Hematopoietic multipotent progenitor cell treated with erythropoietin and hydrocortisone succinate and interleukin-3 and kit ligand, for 15 days (in vitro differentiated cells): ENCODE measurements around the gene NXPE4.
"Not testable (repeated sequence)": the region's sequence is repeated elsewhere in the genome, so short reads cannot be mapped to it uniquely, and the experiment has no call there.

ENCODE experiments used
- DNase-seq: peaks from one replicate; pipeline ENCODE4 v3.0.0-alpha.2; 2015; ENCODE audit warnings: low spot score

NXPE4 gene

DNA sequence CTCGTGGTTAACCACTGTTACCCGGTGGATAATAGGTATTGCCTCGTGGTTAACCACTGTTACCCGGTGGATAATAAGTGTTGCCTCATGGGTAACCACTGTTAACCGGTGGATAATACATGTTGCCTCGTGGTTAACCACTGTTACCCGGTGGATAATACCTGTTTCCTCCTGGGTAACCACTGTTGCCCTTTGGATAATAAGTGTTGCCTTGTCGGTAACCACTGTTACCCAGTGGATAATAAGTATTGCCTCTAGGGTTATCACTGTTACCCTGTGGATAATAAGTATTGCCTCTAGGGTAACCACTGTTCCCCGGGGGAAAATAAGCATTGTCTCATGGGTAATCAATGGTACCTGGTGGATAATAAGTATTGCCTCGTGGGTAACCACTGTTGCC is 15.0 kb upstream of the NXPE4 start:
- no peak for DNase-seq

DNA sequence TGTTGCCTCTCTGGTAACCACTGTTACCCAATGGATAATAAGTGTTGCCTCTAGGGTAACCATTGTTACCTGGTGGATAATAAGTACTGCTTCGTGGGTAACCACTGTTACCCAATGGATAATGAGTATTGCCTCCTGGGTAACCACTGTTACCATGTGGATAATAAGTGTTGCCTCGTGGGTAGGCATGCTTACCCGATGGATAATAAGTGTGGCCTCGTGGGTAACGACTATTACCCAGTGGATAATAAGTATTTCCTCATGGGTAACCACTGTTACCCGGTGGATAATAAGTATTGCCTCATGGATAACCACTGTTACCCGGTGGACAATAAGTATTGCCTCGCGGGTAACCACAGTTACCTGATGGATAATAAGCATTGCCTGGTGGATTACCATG is 13.8 kb upstream of the NXPE4 start:
- DNase-seq, result no peak

DNA sequence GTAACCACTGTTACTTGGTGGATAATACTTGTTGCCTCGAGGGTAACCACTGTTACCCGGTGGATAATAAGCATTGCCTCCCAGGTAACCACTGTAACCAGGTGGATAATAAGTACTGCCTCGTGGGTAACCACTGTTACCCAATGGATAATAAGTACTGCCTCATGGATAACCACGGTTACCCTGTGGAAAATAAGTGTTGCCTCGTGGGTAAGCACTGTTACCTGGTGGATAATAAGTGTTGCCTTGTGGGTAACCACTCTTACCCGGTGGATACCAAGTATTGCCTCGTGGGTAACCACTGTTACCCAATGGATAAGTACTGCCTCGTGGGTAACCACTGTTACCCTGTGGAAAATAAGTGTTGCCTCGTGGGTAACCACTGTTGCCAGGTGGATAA is 13.0 kb upstream of the NXPE4 start:
- DNase-seq, result not testable (repeated sequence)

DNA sequence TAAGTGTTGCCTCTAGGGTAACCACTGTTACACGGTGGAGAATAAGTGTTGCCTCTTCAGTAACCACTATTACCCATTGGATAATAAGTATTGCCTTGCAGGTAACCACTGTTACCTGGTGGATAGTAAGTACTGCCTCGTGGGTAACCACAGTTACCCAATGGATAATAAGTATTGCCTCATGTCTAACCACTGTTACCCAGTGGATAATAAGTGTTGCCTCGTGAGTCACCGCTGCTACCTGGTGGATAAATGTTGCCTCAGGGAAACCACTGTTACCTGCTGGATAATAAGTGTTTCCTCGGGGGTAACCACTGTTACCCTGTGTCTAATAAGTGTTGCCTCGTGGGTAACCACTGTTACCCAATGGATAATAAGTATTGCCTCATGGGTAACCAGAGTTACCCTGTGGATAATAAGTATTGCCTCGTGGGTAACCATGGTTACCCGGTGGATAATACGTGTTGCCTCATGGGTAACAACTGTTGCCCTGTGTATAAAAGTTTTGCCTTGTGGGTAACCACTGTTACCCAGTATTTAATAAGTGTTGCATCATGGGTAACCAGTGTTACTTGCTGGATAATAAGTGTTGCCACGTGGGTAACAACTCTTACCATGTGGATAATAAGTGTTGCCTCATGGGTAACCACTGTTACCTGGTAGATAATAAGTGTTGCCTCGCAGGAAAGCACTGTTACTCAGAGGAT is 12.3 kb upstream of the NXPE4 start:
- no peak for DNase-seq

GRCh38 chr11:114606802-114607075 is 11.2 kb upstream of the NXPE4 start:
- DNase-seq, result not testable (repeated sequence)

GRCh38 chr11:114606003-114606801 is 10.6 kb upstream of the NXPE4 start:
- no peak for DNase-seq

- no peak for DNase-seq
Measured at GRCh38 chr11:114605370-114605769, 9.8 kb upstream of the NXPE4 start.

DNA sequence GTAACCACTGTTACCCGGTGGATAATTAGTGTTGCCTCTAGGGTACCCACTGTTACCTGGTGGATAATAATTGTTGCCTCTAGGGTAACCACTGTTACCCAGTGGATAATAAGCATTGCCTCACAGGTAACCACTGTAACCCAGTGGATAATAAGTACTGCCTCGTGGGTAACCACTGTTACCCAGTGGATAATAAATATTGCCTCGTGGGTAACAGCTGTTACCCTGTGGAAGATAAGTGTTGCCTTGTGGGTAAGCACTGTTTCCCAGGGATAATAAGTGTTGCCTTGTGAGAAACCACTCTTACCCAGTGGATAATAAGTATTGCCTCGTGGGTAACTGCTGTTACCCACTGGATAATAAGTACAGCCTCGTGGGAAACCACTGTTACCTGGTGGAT is 9.3 kb upstream of the NXPE4 start:
- no peak for DNase-seq

- DNase-seq, result no peak
Measured at GRCh38 chr11:114604179-114604813, 8.7 kb upstream of the NXPE4 start.

DNA sequence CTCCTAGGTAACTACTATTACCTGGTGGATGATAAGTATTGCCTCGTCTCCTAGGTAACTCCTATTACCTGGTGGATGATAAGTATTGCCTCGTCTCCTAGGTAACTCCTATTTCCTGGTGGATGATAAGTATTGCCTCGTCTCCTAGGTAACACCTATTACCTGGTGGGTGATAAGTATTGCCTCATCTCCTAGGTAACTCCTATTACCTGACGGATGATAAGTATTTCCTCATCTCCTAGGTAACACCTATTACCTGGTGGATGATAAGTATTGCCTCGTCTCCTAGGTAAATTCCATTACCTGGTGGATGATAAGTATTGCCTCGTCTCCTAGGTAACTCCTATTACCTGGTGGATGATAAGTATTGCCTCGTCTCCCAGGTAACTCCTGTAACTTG is 7.6 kb upstream of the NXPE4 start:
- not testable (repeated sequence) for DNase-seq

GRCh38 chr11:114598461-114598860 is 2.9 kb upstream of the NXPE4 start:
- DNase-seq, result no peak

GRCh38 chr11:114596175-114596919 is 761 bp upstream of the NXPE4 start:
- DNase-seq, result no peak

DNA sequence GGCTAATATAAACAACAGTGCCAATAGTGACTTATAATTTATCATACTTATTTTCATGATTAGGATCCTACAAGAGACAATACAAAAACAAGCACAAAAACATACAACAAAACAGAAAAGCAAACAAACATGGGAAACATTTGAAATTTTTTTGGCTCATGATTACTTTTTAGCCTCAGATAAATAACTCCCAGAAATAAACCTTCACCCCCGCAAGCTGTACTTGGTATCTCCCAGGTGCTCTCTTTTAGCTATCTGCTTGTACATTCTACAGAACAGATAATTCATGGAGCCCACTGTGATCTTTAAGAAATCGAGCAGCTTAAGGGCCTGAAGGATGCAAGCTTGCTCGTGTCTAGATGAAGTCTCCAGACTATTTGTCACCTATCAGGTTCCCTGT is 883 bp downstream of the NXPE4 start:
- DNase-seq, result no peak

DNA sequence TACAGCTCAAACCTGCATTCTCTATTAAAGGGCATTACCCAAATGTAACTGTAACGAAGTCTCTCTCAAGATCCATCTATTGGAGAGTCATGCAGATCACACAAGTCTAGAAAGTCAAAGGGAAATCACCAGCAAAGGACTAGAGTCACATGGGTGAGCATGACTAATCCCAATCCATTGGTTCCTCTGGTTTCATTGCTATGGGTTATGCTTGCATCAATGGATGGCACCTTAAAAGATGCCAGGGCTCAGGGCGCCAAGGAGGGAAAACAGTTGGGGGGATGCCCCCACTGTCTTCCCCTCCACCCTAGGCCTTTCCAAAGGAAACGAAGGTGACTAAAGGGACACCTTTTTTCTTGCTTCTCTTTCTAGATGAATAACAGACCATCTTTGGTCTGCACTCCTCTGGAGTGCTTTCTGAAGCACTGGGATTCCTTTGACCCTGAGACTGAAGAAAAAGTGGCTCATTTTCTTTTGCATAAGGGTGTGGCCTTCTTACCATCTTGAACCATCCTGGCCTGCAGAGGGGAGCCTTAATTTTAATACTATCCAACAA is 8.1 kb downstream of the NXPE4 start:
- no peak for DNase-seq

DNA sequence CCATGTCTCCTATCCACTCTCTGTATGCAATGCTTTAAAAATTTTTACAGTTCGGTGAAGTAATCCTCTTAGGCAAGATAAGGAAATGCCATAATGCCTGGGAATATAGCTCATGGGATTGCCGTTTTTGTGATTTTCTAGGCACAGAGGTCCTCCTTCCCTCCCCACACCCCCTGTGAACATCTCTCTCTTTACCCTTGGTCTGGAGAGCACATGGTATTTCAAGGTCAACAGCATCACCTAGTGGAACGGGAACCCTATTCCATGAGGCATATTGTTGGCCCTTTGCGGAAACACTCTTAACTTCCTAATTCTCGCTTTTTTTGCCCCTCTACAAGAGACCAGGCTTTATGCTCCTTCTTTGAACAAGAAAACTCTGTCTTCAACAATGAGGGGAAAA is 8.8 kb downstream of the NXPE4 start:
- peak; percentile 7 for DNase-seq

DNA sequence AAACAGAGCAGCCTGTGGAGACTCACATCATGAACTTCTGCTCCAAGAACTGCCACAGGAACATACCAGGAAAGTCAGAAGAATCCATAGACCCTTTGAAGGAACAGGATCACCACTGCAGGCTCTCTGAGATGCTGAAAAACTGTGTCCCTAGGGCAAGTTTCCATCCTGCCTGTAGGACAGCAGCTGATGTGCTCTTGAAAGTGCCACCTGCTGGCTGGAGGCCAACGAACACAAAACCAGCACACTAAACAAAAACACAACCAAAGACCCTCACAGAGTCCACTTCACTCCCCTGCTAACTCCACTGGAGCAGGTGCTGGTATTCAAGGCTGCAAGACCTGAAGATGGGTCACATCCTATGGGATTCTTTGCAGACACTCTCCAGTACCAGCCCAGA is 23.9 kb downstream of the NXPE4 start:
- DNase-seq, result no peak

DNA sequence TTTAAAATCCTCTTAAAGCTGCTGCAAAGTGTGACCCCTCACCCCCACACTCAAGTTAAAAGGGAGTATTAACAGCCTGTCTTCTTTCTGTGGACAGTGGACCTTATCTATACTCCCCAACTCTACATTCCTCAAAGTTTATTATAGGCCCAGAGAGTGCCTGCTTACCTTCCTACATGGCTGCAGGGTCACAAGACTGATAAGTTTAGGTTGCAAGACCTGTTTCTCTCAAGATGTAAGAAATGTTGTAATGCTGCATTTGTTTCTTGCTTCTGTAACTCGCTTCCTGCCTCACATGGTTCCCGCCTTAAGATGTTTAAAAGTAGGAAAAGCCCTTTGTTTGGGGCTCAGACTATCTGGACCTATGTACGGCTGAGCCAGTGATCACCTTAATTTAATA is 25.8 kb downstream of the NXPE4 start:
- no peak for DNase-seq

DNA sequence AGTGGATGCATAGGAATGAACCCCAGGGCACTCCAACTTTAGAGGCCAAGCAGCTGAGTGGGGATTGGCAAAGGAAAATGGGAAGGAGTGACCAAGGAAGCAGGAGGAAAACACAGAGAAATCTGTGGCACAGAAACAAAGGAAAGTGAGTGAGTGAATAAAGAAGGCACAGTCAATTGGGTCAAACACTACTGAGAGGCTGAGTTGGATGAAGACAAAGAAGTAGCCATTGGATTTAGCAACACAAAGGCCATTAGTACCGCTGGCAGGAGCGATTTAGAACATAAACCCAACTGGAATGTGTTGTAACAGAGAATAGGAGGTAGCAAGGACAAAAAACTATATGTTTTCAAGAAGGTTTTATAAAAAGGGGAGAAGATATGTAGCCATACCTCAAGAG is 29.3 kb downstream of the NXPE4 start:
- no peak for DNase-seq

GRCh38 chr11:114564831-114565230 is 30.8 kb downstream of the NXPE4 start:
- DNase-seq, result no peak

DNA sequence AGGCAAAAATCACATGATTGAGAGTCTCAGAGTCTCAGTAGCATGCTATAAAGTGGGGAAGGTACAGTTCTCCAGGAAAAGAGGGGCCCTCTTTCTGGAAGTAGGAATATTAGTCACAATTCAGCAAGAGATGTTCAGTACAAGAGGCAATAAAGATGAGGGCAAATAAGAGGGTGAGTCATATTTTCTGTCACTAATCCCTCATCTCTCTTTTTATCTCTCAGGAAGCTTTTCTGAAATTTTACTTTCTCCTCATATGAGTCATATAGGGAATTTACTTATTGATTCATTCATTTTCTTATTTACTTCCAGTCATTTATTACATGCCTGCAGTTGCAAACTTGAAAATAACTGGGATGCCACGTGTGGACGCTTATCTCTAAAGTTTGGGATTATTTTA is 32.5 kb downstream of the NXPE4 start:
- no peak for DNase-seq

DNA sequence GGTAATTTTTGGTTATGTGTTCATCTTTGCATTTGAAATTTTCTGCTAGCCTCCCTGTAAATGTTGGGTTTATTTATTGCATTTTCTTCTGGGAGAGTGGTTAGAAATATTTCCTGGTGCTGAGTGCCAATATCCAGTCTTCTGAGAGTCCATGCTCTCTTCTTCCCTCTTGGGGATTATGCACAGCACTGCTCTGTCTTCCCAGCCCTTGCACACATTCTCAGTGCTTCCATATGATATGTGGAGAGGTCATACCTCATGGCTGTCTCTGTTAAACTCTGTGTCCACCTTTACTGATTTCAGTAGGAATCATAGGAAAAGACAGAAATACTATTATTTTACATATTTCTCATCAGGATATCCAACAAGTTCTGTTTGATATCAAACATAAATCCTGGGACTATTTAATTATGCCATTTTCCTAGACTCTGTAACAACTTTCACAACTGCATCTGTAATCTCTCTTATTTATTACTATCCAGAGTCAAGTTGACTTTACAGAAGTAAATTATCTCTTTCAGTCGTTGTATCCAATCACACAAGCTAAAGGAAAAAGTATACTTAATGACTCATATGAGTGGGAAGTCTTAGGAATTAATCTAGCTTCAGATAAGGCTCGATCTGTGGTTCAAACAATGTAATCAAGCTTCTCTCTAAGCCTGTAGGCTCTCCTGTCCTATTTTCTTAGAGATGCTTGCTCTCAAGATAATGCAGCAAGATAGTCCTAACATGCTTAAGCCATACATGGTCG is 33.2 kb downstream of the NXPE4 start:
- DNase-seq, result no peak
